ENCODE data around the gene FAM3A. TPM values are rescaled to one million over a fixed set of nuclear protein-coding genes. Genes with fewer than 3 reads are reported as not detected.

Gene FAM3A
- polyA plus RNA-seq, 1 of the 3 experiments (the other 2 are of a cell fraction): 42.1 TPM

- no peak overlapping the region for H3K9ac ChIP-seq
- CTCF ChIA-PET: interaction anchor here (1.0 kb wide), 1 partner anchor 18 kb away, joined by 4 read pairs; no protein-coding TSS in a partner anchor
- no peaks in the 10 kb centered on the region for H3K9me2 ChIP-seq
- H3K27me3 ChIP-seq (ENCODE audit: insufficient read depth): 0 out of 2 replicates have a peak, but pooled peaks cover 14% of the 10 kb centered on the region
- H3F3A ChIP-seq (replicated peaks; ENCODE audit: insufficient read depth): no peaks in the 10 kb centered on the region
- no peak overlapping the region for H2AFZ ChIP-seq (ENCODE audit: low read depth)
- H3K4me1 ChIP-seq (ENCODE audit: control insufficient read depth in 1 of 2, insufficient read depth in 2 of 2, low read depth in 1 of 2, low read length in 1 of 2): peaks cover 0 to 10% of the 10 kb centered on the region in 2 experiments; a peak in 1 of 4 replicates
- DNase-seq: no peak
- TF ChIP-seq MEF2A (IDR thresholded peaks at IDR 0.05; ENCODE audit: borderline replicate concordance, low read depth) (no peak), SIN3A (IDR thresholded peaks at IDR 0.05; ENCODE audit: borderline replicate concordance, low read depth, low read length) (no peak), REST (IDR thresholded peaks at IDR 0.05; ENCODE audit: low read depth, low read length) (no peak), EP300 (IDR thresholded peaks at IDR 0.05; ENCODE audit: borderline replicate concordance in 1 of 2, low read depth in 1 of 2, low read length in 1 of 2) (no peak)
- TF ChIP-seq, protein P1, sequence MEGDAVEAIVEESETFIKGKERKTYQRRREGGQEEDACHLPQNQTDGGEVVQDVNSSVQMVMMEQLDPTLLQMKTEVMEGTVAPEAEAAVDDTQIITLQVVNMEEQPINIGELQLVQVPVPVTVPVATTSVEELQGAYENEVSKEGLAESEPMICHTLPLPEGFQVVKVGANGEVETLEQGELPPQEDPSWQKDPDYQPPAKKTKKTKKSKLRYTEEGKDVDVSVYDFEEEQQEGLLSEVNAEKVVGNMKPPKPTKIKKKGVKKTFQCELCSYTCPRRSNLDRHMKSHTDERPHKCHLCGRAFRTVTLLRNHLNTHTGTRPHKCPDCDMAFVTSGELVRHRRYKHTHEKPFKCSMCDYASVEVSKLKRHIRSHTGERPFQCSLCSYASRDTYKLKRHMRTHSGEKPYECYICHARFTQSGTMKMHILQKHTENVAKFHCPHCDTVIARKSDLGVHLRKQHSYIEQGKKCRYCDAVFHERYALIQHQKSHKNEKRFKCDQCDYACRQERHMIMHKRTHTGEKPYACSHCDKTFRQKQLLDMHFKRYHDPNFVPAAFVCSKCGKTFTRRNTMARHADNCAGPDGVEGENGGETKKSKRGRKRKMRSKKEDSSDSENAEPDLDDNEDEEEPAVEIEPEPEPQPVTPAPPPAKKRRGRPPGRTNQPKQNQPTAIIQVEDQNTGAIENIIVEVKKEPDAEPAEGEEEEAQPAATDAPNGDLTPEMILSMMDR (IDR thresholded peaks at IDR 0.05): no peak
- TF ChIP-seq, protein P2, sequence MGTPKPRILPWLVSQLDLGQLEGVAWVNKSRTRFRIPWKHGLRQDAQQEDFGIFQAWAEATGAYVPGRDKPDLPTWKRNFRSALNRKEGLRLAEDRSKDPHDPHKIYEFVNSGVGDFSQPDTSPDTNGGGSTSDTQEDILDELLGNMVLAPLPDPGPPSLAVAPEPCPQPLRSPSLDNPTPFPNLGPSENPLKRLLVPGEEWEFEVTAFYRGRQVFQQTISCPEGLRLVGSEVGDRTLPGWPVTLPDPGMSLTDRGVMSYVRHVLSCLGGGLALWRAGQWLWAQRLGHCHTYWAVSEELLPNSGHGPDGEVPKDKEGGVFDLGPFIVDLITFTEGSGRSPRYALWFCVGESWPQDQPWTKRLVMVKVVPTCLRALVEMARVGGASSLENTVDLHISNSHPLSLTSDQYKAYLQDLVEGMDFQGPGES (IDR thresholded peaks at IDR 0.05; ENCODE audit: low read depth, low read length): no peak
- H4K20me1 ChIP-seq (ENCODE audit: insufficient read depth): no peaks in the 10 kb centered on the region
- H3K9me3 ChIP-seq: no peaks in the 10 kb centered on the region
- H3K27ac ChIP-seq (ENCODE audit: low read depth in 2 of 2, low read length in 1 of 2): no peak overlapping the region
- peaks cover 15% of the 10 kb centered on the region; the same call in 1 of the 2 replicates for H3K79me2 ChIP-seq (ENCODE audit: insufficient read depth)
- POLR2A ChIA-PET: no interaction called here
- no peak overlapping the region for H3K4me3 ChIP-seq (ENCODE audit: low read depth in 2 of 2, low read length in 1 of 2)
- WGBS (ENCODE audit: low lambda C conversion rate): 52% methylated on average over 7 of the region's 7 CpGs
- H3K4me2 ChIP-seq: no peak overlapping the region
- peaks cover 0 to 14% of the 10 kb centered on the region in 2 experiments for H3K36me3 ChIP-seq (replicated peaks in 1 of 2; ENCODE audit: control insufficient read depth in 1 of 2, insufficient read depth in 2 of 2, low read length in 1 of 2)
These were observed 32.7 kb downstream of the FAM3A start for GRCh38 chrX:154483325-154483724.

DNA sequence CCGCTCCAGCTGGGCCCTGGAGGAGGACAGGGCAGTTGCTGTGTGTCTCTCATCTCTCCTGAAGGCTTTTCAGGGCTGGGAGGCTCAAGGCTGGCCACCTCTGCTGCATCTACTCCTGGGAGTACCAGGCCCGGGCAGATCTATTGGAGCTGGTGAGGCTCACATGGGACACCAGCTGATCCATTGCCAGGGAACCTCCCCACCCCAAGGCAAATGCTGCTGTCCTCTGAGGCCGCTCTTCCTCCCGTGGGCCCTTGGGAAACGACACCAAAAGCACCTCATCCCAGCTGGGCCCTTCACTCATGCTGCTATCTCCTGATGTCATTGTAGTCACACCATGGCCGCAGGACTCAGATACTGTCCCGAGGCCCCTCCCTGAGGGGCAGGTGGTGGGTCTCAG lies 33.2 kb downstream of the FAM3A start:
- ChIA-PET CTCF (interaction anchor here (0.8 to 1.0 kb wide), 2 partner anchors 18 to 44 kb away, joined by 4 read pairs; no protein-coding TSS in a partner anchor), POLR2A (no interaction called here)
- peaks cover 0 to 14% of the 10 kb centered on the region in 2 experiments for H3K36me3 ChIP-seq (replicated peaks in 1 of 2; ENCODE audit: control insufficient read depth in 1 of 2, insufficient read depth in 2 of 2, low read length in 1 of 2)
- H3K9me2 ChIP-seq: no peaks in the 10 kb centered on the region
- DNase-seq: no peak
- peaks cover under 1% of the 10 kb centered on the region for H3F3A ChIP-seq (replicated peaks; ENCODE audit: insufficient read depth)
- no peak overlapping the region for H3K9ac ChIP-seq
- no peak overlapping the region for H3K4me3 ChIP-seq (ENCODE audit: low read depth in 2 of 2, low read length in 1 of 2)
- H4K20me1 ChIP-seq (ENCODE audit: insufficient read depth): no peaks in the 10 kb centered on the region
- peaks cover 0 to 14% of the 10 kb centered on the region in 2 experiments; a peak in 1 of 4 replicates for H3K4me1 ChIP-seq (ENCODE audit: control insufficient read depth in 1 of 2, insufficient read depth in 2 of 2, low read depth in 1 of 2, low read length in 1 of 2)
- 59% methylated on average over 5 of the region's 7 CpGs for WGBS (ENCODE audit: low lambda C conversion rate)
- 0 out of 2 replicates have a peak, but pooled peaks cover 8% of the 10 kb centered on the region for H3K27me3 ChIP-seq (ENCODE audit: insufficient read depth)
- H3K4me2 ChIP-seq: no peak overlapping the region
- H2AFZ ChIP-seq (ENCODE audit: low read depth): no peak overlapping the region
- H3K79me2 ChIP-seq (ENCODE audit: insufficient read depth): peaks cover 15% of the 10 kb centered on the region; the same call in 1 of the 2 replicates
- no peak overlapping the region for H3K27ac ChIP-seq (ENCODE audit: low read depth in 2 of 2, low read length in 1 of 2)
- H3K9me3 ChIP-seq: no peaks in the 10 kb centered on the region
- TF ChIP-seq GATA2 (CRISPR knock-in tag; IDR thresholded peaks at IDR 0.05): no peak
- TF ChIP-seq CHD2 (IDR thresholded peaks at IDR 0.05; ENCODE audit: low read length, partially characterized antibody): no peak
- no peak for TF ChIP-seq RAD21 (IDR thresholded peaks at IDR 0.05; ENCODE audit: low read length)
- TF ChIP-seq, protein P3, sequence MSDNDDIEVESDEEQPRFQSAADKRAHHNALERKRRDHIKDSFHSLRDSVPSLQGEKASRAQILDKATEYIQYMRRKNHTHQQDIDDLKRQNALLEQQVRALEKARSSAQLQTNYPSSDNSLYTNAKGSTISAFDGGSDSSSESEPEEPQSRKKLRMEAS (IDR thresholded peaks at IDR 0.05; ENCODE audit: low read depth): no peak
- TF ChIP-seq ELF1 (IDR thresholded peaks at IDR 0.05): no peak
- TF ChIP-seq NRF1 (IDR thresholded peaks at IDR 0.05; ENCODE audit: low read depth, low read length): no peak
- no peak for TF ChIP-seq USF2 (IDR thresholded peaks at IDR 0.05; ENCODE audit: borderline replicate concordance, low read depth, low read length)
- TF ChIP-seq TCF12 (IDR thresholded peaks at IDR 0.05): no peak
- TF ChIP-seq FOXM1 (IDR thresholded peaks at IDR 0.05; ENCODE audit: low read depth): no peak
- TF ChIP-seq FOSL2 (IDR thresholded peaks at IDR 0.05; ENCODE audit: borderline replicate concordance, low read depth): no peak
- TF ChIP-seq POLR2AphosphoS5 (IDR thresholded peaks at IDR 0.05; ENCODE audit: low read depth, low read length): no peak
- TF ChIP-seq GABPA (IDR thresholded peaks at IDR 0.05; ENCODE audit: low read depth): no peak
- TF ChIP-seq USF1 (IDR thresholded peaks at IDR 0.05; ENCODE audit: borderline replicate concordance, low read depth): no peak
- no peak for TF ChIP-seq MXI1 (IDR thresholded peaks at IDR 0.05; ENCODE audit: low read depth, low read length)

Data from SK-N-SH (cell line).